ENCODE measurements around the gene FANCC.

DNA sequence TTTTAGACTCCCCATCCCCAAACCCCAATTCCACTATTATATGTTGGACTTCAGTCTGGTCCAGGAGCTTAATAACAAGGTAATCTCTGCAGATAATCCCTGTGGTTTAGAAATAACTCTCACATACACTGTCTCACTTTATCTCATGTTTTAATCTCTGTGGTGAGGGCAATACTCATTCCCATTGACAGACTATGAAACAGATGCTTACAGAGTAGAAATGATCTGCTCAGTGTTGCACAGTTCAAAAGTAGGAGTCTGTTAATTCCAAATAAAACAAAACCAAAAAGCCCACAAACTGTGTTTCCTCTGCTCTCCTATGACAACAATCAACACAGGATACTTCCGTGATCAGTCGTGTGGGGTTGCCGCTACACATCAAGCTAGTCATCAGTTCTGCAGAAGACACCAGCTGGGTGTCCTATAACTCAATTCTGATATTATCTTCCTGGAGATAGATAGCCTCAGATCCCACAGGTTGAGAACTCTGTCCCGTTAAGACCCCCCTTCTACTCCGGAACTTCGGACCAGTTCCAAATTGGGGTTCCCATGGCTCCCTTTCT lies 26.3 kb upstream of the FANCC start:
- TF ChIP-seq, protein P1, sequence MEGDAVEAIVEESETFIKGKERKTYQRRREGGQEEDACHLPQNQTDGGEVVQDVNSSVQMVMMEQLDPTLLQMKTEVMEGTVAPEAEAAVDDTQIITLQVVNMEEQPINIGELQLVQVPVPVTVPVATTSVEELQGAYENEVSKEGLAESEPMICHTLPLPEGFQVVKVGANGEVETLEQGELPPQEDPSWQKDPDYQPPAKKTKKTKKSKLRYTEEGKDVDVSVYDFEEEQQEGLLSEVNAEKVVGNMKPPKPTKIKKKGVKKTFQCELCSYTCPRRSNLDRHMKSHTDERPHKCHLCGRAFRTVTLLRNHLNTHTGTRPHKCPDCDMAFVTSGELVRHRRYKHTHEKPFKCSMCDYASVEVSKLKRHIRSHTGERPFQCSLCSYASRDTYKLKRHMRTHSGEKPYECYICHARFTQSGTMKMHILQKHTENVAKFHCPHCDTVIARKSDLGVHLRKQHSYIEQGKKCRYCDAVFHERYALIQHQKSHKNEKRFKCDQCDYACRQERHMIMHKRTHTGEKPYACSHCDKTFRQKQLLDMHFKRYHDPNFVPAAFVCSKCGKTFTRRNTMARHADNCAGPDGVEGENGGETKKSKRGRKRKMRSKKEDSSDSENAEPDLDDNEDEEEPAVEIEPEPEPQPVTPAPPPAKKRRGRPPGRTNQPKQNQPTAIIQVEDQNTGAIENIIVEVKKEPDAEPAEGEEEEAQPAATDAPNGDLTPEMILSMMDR (IDR thresholded peaks at IDR 0.05): no peak
- TF ChIP-seq POLR2A (IDR thresholded peaks at IDR 0.05): no peak
